GM19193 (cell line): ENCODE measurements around the gene STX18.

Experiments
- POLR2A ChIP-seq: IDR thresholded peaks from 4 replicates; pipeline ENCODE4 v1.6.1; 2011; ENCODE audit not compliant: insufficient read depth, insufficient read length; ENCODE audit errors: extremely low read depth

STX18 gene

DNA sequence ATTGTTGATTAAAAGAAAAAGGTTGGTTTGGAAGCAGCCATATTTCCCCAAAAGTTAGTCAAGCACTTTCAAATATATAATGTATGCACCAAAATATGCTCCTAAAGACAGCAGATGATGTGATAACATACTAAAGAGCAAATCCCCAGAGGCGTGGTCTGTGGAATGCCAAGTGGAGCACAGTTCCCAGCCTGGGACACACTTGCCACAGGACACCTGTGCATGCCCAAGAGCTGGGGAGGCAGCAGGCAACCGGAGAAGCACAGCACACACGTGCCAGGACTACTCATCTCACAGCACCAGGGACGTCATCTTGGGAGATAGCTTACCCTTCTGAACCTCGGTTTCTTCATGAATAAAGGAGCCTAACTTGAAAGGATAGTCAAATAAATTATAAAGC lies 12.5 kb downstream of the STX18 start:
- no peak for TF ChIP-seq POLR2A

DNA sequence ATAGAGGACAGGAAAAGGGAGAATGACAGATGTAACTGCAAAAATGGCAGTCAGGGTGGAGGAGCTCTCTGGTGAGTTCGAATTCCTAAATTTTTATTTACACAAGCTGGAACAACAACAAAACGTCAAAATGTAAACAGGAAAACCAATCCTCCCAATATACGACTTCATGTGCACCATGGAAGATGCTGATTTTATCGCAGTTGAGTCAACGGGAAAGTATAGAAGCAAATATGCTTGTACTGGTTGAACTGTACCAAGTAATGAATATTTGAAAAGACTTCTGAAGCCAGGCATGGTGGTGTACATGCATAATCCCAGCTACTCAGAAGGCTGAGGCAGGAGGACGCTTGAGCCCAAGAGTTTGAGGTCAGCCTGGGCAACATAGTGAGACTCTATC lies 15.4 kb downstream of the STX18 start:
- no peak for TF ChIP-seq POLR2A

DNA sequence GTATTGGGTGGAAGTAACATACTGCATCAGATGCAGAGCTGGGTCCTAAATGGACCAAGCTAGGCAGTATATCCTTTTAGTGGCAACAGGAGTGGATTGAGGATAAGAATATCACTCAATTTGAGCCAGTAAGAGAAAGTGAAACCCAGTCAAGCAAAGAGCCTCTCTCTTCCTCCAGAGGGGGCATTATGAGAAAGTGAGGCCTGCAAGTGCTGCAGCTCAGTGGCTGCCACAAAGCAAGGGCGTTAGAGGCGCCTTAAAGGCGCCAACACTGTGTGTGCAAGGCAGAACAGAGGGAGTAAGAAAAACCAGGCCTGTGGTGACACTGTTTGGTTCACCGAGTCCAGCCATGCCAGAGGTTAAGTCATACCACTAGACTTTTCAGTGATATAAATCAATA lies 17.5 kb downstream of the STX18 start:
- TF ChIP-seq POLR2A: no peak

DNA sequence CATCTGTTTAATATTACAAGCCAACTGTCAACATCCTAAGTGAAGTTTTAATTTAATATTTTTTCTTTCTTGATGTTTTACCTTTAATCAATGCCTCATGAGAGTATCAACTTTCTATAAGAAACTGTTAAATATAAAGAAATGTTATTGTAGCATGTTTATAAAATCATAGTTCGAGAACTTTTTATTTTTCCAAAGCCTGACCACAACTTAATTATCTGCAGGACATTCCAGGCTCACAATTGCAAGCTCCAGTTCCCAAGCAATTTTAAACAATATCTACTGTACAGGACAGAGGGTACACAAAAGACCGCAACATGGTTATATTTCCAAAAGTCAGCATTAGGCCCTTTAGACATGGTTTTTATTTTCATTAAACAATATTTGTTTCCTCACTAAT lies 20.1 kb downstream of the STX18 start:
- no peak for TF ChIP-seq POLR2A

DNA sequence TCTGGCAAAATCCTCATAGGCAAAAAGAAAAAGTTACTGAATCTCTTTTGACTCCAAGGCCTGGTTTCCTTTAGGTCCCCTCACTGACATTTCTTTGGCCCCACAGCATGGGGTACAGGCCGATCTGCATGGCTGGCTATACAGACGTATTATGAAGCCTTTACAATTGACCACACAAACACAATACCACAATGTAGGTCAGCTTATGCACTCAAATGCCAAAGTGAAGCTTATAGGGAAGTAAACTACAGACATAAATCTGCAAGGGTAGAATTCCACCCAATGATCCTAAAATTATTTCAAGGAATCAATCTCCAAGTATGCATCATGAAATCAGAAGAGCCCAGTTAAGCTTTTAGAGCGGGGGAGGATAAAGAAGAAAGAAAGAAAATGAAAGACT lies 20.7 kb downstream of the STX18 start:
- TF ChIP-seq POLR2A: no peak

DNA sequence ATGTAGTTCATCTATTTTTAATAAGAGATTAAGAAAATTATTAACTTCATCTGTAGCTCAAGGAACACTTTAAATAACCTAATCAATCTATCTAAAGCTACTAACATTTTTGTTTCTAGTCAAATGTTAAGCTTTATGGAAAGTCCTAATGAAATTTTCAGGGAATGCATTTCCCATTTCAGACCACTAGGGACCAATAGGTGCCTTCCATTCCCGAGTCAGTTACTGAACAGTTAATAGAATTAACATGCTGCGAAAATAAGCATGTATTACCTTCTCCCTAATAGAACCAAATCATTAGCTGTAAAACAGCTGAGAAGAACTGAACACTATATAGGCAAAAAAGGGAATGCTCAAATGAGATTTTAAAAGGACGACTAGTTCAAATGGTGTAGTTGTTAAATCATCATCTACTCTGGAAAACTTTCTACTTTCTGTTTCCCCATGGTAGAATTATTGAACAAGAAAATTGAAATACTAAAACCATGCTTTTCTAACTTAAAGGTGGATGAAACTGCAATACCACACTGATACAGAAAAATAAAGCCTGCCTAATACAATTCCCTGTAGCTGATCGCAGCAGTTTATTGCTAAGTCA lies 22.5 kb downstream of the STX18 start:
- no peak for TF ChIP-seq POLR2A

DNA sequence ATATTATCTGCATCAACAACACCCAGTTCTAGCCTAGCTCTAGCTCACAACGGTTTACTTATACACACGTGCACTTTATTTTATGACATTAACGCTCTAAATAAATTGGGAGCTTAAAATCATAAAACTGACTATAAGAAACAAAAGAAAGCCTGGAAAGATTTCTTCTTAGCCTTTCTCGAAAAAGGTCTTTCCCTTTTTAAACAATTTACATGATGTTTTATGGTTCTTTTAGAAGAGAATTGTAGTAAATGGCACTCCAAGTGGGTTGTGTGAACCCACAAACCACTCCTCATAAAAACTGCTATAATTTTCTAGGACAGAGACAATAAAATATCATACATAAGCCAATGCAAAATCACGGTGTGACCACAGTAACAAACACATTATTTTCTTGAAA lies 23.1 kb downstream of the STX18 start:
- TF ChIP-seq POLR2A: no peak

DNA sequence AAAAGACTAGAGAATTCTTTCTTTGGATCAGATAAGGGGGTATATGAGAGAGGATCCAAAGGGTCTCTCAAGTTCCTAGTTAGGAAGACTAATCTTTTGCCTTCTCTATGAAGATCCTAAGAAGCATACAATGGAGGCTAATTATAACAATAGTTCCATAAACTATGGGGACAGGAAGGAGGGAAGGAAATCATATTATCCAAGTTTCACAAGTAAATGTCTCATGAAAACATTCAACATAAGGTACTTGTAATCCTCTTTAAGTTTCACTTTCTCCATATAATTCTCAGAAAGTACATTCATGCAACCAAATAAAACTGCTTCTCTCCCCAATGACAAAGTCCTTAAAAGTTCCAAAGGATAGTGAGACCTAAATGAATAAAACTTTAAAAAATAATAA lies 27.1 kb downstream of the STX18 start:
- no peak for TF ChIP-seq POLR2A

DNA sequence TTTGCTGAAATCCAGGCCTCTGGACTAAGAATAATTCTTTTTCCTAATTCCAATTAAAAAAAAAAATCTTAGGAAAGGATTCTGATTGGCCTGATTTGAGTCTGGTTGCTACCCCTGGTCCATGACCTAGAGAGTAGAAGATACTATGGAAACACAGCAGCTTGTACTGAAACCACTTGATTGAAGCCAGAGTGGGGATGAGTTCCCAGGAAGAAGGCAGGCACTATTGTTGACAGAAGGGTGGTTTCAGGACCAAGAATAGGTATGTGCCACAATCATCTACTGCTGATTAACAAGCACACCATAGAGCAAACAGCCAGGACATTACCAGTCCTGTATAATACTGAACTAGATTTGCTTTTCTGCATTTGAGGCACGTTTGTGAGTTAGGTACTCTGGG lies 29.6 kb downstream of the STX18 start:
- no peak for TF ChIP-seq POLR2A

DNA sequence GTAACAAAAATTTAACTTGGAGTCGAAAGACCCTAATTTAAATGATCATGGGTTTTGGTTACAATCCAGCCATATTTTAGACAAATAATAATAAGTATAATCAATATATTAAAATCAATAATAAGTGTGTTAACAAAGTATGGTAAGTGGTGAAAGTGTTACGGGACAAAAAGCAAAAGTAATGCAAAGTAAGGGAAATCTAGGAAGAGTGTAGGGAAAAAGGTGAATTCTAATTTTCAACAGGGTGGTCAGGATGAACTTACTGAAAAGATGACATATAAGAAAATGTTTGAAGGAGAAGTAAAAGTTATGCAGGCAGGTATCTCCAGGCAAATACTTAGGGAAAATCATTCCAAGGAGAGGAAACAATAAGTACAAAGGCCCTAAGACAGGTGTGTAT lies 32.3 kb downstream of the STX18 start:
- TF ChIP-seq POLR2A: no peak

DNA sequence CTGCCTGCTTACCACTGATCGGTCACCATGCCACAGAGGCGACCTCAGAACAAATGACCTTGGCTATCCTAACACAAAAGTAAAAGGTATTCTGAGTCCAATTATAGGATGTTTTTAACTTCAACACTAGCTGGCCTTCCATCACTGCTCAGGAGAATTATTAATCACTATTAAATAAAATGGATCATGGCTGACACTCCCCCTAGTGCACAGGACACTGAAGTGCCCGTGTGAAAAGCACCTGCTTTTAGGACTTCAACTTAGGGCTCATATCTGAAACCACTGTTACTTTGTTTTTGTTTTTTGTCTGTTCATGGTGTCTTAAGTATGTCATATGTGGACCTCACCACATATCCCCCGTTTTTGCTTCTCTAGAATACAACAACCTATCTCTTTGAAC lies 33.9 kb downstream of the STX18 start:
- TF ChIP-seq POLR2A: no peak

DNA sequence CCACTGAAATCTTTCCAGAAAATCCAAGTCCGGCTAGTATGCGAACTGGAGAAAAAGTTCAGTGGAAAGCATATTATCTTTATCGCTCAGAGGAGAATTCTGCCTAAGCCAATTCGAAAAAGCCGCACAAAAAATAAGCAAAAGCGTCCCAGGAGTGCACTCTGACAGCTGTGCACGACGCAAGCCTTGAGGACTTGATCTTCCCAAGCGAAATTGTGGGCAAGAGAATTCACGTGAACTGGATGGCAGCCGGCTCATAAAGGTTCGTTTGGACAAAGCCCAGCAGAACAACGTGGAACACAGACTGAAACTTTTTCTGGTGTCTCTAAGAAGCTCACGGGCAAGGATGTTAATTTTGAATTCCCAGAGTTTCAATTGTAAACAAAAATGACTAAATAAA lies 34.4 kb downstream of the STX18 start:
- TF ChIP-seq POLR2A: no peak

DNA sequence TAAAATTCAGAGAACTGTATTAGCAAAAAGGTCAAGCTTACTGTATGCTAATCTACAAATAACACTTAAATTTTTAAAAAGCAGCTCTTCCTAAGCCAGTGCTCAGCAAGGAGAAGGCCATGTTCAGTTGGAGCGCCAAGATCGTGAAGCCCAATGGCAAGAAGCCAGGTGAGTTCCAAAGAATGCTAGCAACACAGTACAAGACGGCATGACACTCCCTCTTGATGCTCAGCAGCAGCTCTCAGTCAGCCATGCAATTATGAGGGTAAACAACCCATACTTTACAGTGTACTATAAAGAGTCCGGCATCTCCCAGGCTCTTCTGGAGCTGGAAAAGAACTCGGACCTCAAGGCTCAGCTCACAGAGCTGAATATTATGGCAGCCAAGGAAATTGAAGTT lies 34.9 kb downstream of the STX18 start:
- TF ChIP-seq POLR2A: no peak

DNA sequence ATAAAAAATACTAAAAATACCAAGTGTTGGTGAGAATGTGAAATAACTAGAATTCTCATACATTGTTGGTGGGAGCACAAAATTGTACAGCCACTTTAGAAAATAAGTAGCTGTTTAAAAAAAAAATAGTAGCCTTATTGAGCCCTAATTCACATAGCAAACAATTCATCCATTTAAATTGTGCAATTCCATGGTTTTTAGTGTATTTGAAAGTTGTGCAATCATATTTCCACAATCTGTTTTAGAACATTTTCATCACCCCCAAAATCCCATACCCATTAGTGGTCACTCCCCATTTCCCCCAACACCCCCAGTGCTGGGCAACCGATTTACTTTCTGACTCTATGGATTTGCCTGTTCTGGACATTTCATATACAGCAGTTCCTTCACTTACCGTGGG lies 37.1 kb downstream of the STX18 start:
- no peak for TF ChIP-seq POLR2A

DNA sequence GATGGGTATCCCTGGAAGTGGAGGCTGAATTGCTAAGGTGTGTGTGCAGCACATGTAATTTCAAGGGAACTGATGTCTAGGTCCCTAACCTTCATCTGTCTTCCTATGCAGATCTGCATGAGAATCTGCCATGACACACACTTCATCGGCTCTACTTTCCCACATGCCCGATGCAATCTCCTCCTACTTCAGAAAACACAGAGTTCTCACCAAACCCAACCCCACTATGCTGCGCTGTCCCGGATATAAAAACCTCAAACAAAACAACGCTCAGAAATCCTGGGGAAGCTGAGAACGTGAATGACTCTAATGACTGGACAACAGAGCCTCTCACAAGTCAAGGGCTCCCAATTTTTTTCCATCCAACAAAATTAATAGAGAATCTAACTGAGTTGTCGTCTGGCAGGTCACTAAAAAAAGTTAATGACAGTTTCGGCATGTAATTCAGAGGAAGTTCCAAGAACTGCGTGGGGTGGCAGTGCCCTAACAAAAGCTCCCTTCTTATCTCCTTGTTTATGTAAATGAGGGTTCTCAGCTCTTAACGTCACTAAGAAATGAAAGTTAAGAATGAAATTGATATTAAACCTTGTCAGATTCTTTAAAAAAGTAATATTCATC lies 39.0 kb downstream of the STX18 start:
- TF ChIP-seq POLR2A: no peak

DNA sequence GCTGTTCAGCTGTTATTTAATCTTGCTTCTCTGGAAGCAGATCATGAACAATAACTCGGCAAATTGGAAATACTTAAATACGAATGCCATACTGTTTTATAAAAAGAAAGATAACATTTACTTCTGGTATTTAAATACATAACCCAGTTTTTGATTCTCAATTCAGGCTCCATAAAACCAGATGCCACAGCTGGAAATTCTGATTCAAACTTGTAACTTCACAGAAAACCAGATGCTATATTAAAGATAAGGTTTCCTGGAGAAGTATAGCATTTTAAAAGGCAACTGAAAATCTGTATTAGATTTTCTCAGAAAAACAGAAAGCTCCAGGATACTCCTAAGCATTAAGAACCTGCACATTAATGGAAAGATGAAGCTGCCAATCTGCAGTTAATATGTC lies 40.2 kb downstream of the STX18 start:
- no peak for TF ChIP-seq POLR2A

DNA sequence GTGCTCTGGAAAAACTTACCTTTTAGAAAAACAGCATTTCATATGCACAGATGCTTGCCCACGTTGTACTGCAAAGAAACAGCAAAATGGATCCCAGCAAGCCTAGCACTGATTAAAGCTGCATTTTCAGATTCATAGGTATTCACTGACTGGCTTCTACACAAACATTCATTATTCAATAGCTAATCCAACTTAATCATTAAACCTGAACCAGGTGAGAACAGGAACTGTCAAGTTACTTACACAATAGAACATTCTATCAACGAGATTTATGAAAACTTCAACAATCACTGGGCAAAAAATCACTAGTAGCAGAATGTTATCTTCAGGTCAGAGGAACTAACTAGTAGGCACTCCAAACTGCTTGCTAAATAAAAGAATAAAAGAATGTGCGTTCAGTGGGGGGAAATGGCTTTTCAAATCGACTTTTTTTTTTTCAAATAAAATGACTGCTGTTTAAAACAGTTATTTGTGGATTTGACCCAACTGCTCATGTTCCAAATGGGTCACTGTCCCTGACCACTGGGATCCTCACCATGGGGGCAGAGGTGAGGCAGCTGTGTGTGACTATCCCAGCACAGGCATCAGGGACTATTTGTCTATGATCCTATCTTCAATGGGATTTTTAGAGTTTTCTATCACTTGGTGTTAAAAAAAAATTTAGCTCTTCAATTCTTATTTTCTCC lies 42.3 kb downstream of the STX18 start:
- TF ChIP-seq POLR2A: no peak

DNA sequence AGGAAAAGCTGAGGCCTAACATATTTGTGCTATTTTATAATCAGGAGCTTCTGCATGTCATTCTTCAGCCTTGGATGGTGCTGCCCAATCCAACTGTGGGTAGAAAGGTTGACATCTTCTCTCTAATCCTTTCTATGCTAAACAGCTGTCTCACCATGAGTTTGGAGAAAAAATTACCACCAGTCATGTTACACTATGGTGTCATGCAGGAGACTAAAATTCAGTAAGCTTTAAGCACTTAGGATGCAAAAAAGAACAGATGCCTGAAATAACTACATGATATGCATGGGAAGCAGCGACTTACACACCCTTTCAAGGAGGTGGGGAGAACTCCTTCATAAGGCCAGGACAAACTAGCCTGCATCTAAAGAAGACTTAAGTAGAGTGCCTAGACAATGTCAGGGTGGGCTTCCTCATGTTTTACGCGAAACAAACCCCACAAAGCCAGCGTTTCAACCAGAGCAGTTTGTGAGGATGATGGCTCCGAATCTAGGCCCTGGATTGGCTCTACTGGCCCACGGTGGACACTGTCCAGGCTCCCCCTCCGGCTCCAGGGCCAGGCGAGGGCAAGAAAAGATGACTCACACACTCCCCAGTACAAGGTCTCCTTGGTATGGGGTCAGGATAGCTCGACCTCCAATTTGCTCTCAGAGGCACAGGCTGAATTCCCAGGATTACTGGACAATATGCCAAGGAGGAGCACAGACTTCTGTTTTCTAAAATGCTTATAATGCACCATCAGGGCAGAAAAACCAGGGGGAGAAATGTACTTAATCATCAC lies 45.1 kb downstream of the STX18 start:
- TF ChIP-seq POLR2A: no peak
